Mucosa of rectum (tissue), 2 donors: Measurements from ENCODE around the gene DPEP3.
A peak's percentile ranks its signal among the peaks of the same experiment; 100 is the strongest.

Experiments
- H3K27ac ChIP-seq, 2 donors: one replicate each; pipeline ENCODE4 v1.7.0; 2013; ENCODE audit warnings: inconsistent platforms in 2 of 2, low read depth in 2 of 2, low read length in 2 of 2
- H3K27me3 ChIP-seq, 2 donors: one replicate each; pipeline ENCODE4 v1.7.0; 2013; ENCODE audit warnings: low read length in 2 of 2; ENCODE audit not compliant: control insufficient read depth in 2 of 2, insufficient read depth in 2 of 2
- H3K36me3 ChIP-seq, 2 donors: one replicate each; pipeline ENCODE4 v1.7.0; 2013; ENCODE audit warnings: low read length in 2 of 2; ENCODE audit not compliant: control insufficient read depth in 2 of 2, insufficient read depth in 2 of 2
- H3K4me1 ChIP-seq, 2 donors: one replicate each; pipeline ENCODE4 v1.7.0; 2013; ENCODE audit warnings: low read length in 2 of 2, mild to moderate bottlenecking in 1 of 2; ENCODE audit not compliant: control insufficient read depth in 2 of 2, insufficient read depth in 2 of 2
- H3K4me3 ChIP-seq, 2 donors: one replicate each; pipeline ENCODE4 v1.7.0; 2013; ENCODE audit warnings: low read length in 2 of 2
- H3K9ac ChIP-seq, 2 donors: one replicate each; pipeline ENCODE4 v1.7.0; 2013; ENCODE audit warnings: low read length in 2 of 2, low read depth in 1 of 2, mild to moderate bottlenecking in 1 of 2
- H3K9me3 ChIP-seq, 2 donors: one replicate each; pipeline ENCODE4 v1.7.0; 2013; ENCODE audit warnings: low read length in 2 of 2; ENCODE audit not compliant: control insufficient read depth in 2 of 2
- donor health status: healthy.
- donor health status: Normal muscosa, but diverticular disease.

Gene DPEP3

GRCh38 chr16:67946128-67946569 lies 34.1 kb downstream of the DPEP3 start:
- Histone ChIP-seq H3K4me3 (no peak overlapping the region), H3K36me3 (peaks cover 6 to 46% of the 10 kb centered on the region in 2 donors), H3K27me3 (no peaks in the 10 kb centered on the region), H3K4me1 (peaks cover 9 to 11% of the 10 kb centered on the region in 2 donors), H3K9ac (no peak overlapping the region), H3K9me3 (no peaks in the 10 kb centered on the region), H3K27ac (no peak overlapping the region)

DNA sequence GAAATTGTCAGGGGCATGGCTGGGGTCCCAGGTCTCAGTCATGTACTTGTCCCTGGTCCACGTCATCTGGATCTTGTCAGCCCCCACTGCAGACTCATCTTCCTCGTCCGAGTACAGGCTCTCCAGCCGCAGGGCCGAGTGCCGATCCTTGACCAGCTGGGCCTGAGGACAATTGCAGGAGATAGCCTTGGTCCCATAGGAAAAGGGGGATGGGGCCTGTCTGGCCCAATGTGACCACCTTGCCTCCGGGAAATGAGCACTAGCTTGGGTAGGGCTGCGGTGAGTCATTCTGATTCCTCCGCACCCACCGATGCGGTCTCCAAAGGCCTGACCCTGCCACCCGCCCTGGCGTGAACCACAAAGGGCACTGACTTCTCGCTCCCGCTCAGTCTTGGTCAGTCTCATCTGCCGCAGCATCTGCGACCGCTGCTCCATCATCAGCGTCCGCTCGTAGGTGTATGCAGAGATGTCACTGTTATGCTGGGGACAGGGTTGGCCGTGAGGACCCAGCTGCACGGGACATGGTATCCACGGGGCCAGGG lies 34.8 kb downstream of the DPEP3 start:
- peaks cover 9 to 11% of the 10 kb centered on the region in 2 donors for H3K4me1 ChIP-seq
- H3K9me3 ChIP-seq, result no peaks in the 10 kb centered on the region
- no peaks in the 10 kb centered on the region for H3K27me3 ChIP-seq
- H3K4me3 ChIP-seq, result no peak overlapping the region
- no peak overlapping the region for H3K9ac ChIP-seq
- H3K27ac ChIP-seq, result no peak overlapping the region
- peaks cover 6 to 46% of the 10 kb centered on the region in 2 donors for H3K36me3 ChIP-seq

DNA sequence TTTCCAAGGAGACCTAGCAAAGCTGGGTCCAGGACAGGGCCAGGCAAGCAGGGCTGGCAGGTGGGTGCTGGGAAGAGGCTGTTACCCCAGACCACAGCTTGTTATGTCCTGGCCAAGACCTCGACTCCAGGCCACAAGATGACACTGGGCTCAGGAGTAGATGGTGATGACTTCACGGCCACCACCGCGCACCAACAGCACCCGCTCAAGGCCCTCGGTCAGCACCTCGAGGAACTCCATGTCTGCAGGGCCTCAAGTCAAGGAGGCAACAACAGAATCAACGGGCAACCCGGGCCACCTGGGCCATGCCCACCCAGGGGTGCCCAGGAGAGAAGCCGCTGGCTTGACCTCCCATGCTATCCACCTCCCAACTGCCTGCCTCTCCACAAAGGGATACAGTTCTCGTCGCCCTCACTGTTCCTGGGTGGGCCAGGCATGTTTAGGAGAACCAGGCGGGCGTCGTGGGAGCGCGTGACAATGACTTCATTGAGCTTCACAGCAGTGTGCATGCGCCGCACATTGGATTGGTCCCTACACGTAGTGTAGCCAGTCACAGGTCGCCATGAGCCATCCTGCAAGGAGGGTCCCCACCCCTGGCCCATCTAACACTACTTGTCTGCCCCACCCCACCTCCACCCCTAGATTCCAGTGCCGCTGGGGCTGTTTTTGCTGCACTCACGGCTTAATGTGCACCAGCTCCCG lies 35.5 kb downstream of the DPEP3 start:
- Histone ChIP-seq H3K4me1 (peaks cover 14 to 16% of the 10 kb centered on the region in 2 donors), H3K9ac (no peak overlapping the region), H3K27ac (peak overlapping the region in 1 of 2 donors; percentile 65), H3K4me3 (no peak overlapping the region), H3K9me3 (no peaks in the 10 kb centered on the region), H3K27me3 (no peaks in the 10 kb centered on the region), H3K36me3 (peaks cover 6 to 41% of the 10 kb centered on the region in 2 donors)

DNA sequence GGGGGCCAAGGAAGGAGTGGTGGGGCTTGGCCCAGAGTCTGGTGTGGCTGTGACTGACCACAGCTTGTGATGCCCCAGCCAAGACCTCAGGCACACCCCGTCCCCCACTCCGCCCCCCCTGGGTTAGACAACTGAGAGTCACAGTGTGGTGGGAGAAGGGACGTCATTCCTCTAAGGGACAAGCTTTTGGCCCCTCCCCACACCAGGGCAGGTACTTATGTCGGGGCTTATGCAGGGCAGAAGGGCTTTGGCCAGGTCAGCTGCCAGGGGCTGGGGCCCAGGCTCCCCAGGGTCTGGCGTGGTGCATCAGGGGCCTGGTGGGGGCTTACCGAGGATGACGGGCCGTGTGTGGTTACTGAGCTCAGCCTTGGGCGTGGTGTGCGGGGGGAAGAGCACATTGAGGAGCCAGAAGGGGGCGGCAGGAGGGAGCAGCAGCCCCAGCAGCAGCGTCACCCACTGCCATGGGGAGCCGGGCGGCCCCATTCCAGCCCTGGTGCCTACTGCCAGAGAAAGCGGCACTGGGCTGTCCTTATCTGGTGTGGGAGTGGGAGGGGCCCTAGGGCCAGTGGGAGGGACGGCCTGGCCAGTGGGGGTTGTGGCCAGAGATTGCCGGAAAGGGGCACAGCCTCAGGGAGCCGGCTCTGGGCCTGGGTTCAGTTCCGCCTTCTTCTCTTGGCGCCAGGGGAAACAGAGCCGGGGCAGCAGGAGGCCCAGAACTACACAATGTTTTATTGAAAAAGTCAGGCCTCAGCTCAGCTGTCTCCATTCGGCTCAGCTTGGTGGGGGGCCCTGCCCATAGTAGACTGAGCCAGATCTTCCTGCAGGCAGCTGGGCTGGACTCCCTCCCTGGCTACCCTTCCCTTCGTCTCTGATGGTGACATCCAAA lies 36.4 kb downstream of the DPEP3 start, which contains the start of gene LCAT:
Gene LCAT (minus strand): TSS at position 502 of the 886 bp plus-strand sequence. CDS start 19 bp downstream, at position 483.
- Histone ChIP-seq H3K4me3 (no peak within 1 kb of the TSS), H3K4me1 (peaks cover 14 to 16% of the 10 kb centered on the region in 2 donors), H3K27ac (peak within 1 kb of the TSS; percentile 44 to 65), H3K9ac (peak within 1 kb of the TSS in 1 of 2 donors; percentile 7), H3K9me3 (no peaks in the 10 kb centered on the region), H3K27me3 (no peaks in the 10 kb centered on the region), H3K36me3 (peaks cover 3 to 37% of the 10 kb centered on the region in 2 donors)

DNA sequence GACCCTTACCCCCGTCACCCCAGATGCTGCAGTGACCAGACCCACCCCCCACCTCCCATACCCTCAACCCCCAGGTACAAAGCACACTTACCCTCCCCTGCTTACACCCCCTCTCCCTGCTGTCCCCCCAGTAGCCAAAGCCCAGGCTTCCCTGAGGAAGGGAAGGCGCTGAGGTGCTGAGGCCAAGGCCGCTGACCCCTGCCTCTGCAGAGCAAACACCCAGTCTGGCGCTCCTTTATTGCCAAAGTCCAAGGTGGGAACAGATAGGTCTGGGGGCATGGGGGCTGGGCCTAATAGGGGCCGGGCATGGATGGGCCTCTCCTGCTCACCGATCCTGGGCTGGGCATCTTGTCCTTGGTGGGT lies 37.1 kb downstream of the DPEP3 start:
- H3K9ac ChIP-seq, result no peak overlapping the region
- no peaks in the 10 kb centered on the region for H3K9me3 ChIP-seq
- peak overlapping the region; percentile 44 to 65 for H3K27ac ChIP-seq
- H3K4me1 ChIP-seq, result peaks cover 14 to 16% of the 10 kb centered on the region in 2 donors
- peaks cover 3 to 31% of the 10 kb centered on the region in 2 donors for H3K36me3 ChIP-seq
- no peaks in the 10 kb centered on the region for H3K27me3 ChIP-seq
- no peak overlapping the region for H3K4me3 ChIP-seq

DNA sequence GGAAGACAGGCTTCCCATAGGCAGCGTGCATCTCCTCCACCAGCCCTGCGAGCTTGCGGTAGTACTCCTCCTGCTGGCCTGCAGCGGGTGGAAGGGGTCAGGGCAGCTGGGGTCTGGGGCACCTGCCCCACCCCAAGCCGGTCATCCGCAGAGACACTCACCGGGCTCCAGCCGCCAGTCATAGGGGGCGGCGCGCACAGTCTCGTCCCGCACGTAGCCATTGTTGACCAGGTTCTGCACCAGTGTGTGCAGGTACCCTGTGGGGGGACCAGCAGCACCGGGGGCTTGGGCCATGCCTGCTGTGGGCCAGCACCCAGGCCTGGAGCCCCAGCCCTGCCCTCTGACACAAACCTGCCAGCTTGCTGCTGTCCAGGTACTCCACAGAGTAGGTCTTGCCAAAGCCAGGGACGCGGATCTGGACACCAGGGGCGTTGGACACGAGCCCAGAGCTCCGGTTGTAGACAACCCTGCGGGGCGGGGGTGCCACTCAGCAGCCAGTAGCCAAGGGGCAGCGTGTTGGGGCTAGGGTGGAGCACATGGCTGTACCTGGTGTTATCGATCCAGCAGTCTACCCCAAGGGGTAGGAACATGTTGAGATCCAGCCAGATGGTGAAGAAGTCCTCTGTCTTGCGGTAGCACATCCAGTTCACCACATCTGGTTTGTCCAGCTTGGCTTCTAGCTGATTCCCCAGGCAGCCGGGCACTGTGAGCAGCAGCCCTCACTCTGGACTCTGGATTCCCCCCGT lies 37.6 kb downstream of the DPEP3 start:
- Histone ChIP-seq H3K27ac (peak overlapping the region in 1 of 2 donors; percentile 65), H3K4me3 (no peak overlapping the region), H3K9ac (no peak overlapping the region), H3K9me3 (no peaks in the 10 kb centered on the region), H3K36me3 (peaks cover 3 to 28% of the 10 kb centered on the region in 2 donors), H3K4me1 (peaks cover 13 to 16% of the 10 kb centered on the region in 2 donors), H3K27me3 (no peaks in the 10 kb centered on the region)

GRCh38 chr16:67942200-67942509 lies 38.1 kb downstream of the DPEP3 start:
- no peaks in the 10 kb centered on the region for H3K9me3 ChIP-seq
- H3K27ac ChIP-seq, result no peak overlapping the region
- H3K4me3 ChIP-seq, result no peak overlapping the region
- H3K9ac ChIP-seq, result no peak overlapping the region
- H3K27me3 ChIP-seq, result no peaks in the 10 kb centered on the region
- H3K36me3 ChIP-seq, result peaks cover 3 to 23% of the 10 kb centered on the region in 2 donors
- H3K4me1 ChIP-seq, result peaks cover 17 to 19% of the 10 kb centered on the region in 2 donors

- Histone ChIP-seq H3K4me1 (peaks cover 22 to 24% of the 10 kb centered on the region in 2 donors), H3K9ac (no peak overlapping the region), H3K9me3 (no peaks in the 10 kb centered on the region), H3K4me3 (no peak overlapping the region), H3K36me3 (peaks cover 3 to 21% of the 10 kb centered on the region in 2 donors), H3K27me3 (no peaks in the 10 kb centered on the region), H3K27ac (no peak overlapping the region)
These were observed 38.7 kb downstream of the DPEP3 start for GRCh38 chr16:67941469-67942199.

- Histone ChIP-seq H3K27ac (no peak overlapping the region), H3K36me3 (peaks cover 0 to 13% of the 10 kb centered on the region in 2 donors)
These were observed 39.7 kb downstream of the DPEP3 start for GRCh38 chr16:67940446-67941089.

More at GRCh38 chr16:67940446-67941089, 39.7 kb downstream of the DPEP3 start:
- H3K4me1 ChIP-seq, result peaks cover 22 to 24% of the 10 kb centered on the region in 2 donors
- H3K9ac ChIP-seq, result no peak overlapping the region
- H3K4me3 ChIP-seq, result no peak overlapping the region
- no peaks in the 10 kb centered on the region for H3K9me3 ChIP-seq
- no peaks in the 10 kb centered on the region for H3K27me3 ChIP-seq
